Trophoblast cell (in vitro differentiated cells and primary cell): Measurements from ENCODE around the gene LCK.
"Not testable (repeated sequence)": the region's sequence is repeated elsewhere in the genome, so short reads cannot be mapped to it uniquely, and the experiment has no call there.

Experiments
- DNase-seq, 2 donors: peaks; one replicate each; pipeline ENCODE4 v3.0.0-alpha.2; 2016
- H2AFZ ChIP-seq: 2 replicates; pipeline ENCODE4 v1.6.1; 2013; ENCODE audit warnings: low read length, moderate library complexity, mild to moderate bottlenecking; ENCODE audit not compliant: insufficient read depth, poor library complexity
- H2AK5ac ChIP-seq: 2 replicates; pipeline ENCODE4 v1.6.1; 2013; ENCODE audit warnings: mild to moderate bottlenecking, low read length
- H2BK120ac ChIP-seq: 2 replicates; pipeline ENCODE4 v1.6.1; 2013; ENCODE audit warnings: low read length, mild to moderate bottlenecking, moderate library complexity; ENCODE audit not compliant: insufficient read depth, poor library complexity
- H2BK12ac ChIP-seq: 2 replicates; pipeline ENCODE4 v1.6.1; 2013; ENCODE audit warnings: mild to moderate bottlenecking, low read length, moderate library complexity
- H2BK5ac ChIP-seq: 2 replicates; pipeline ENCODE4 v1.6.1; 2013; ENCODE audit warnings: low read length, low read depth, moderate library complexity, mild to moderate bottlenecking; ENCODE audit not compliant: poor library complexity
- H3K14ac ChIP-seq: 2 replicates; pipeline ENCODE4 v1.6.1; 2013; ENCODE audit warnings: mild to moderate bottlenecking, low read length
- H3K18ac ChIP-seq: 2 replicates; pipeline ENCODE4 v1.6.1; 2013; ENCODE audit warnings: mild to moderate bottlenecking, low read length
- H3K23ac ChIP-seq: 2 replicates; pipeline ENCODE4 v1.6.1; 2013; ENCODE audit warnings: low read length
- H3K27ac ChIP-seq: 2 replicates; pipeline ENCODE4 v1.5.1; 2013; ENCODE audit warnings: low read depth, mild to moderate bottlenecking, inconsistent platforms, low read length, moderate library complexity
- H3K27me3 ChIP-seq: 2 replicates; pipeline ENCODE4 v1.6.1; 2013; ENCODE audit warnings: inconsistent platforms, mild to moderate bottlenecking, low read length, moderate library complexity; ENCODE audit not compliant: insufficient read depth
- H3K36me3 ChIP-seq, 2 experiments: 1 replicate in 1 of 2; 2 replicates in 1 of 2; pipeline ENCODE4 v1.6.1; 2013; ENCODE audit warnings: low read length in 2 of 2, mild to moderate bottlenecking in 2 of 2, moderate library complexity in 1 of 2; ENCODE audit not compliant: insufficient read depth in 2 of 2, control insufficient read depth in 1 of 2
- H3K4ac ChIP-seq: 2 replicates; pipeline ENCODE4 v1.6.1; 2013; ENCODE audit warnings: low read depth, mild to moderate bottlenecking, low read length, moderate library complexity
- H3K4me1 ChIP-seq, 2 experiments: 1 replicate in 1 of 2; 2 replicates in 1 of 2; pipeline ENCODE4 v1.6.1; 2013; ENCODE audit warnings: low read length in 2 of 2, mild to moderate bottlenecking in 2 of 2, moderate library complexity in 1 of 2; ENCODE audit not compliant: insufficient read depth in 2 of 2, control insufficient read depth in 1 of 2
- H3K4me2 ChIP-seq: 2 replicates; pipeline ENCODE4 v1.6.1; 2013; ENCODE audit warnings: inconsistent platforms, mild to moderate bottlenecking, low read length, moderate library complexity
- H3K4me3 ChIP-seq: 2 replicates; pipeline ENCODE4 v1.5.1; 2013; ENCODE audit warnings: mild to moderate bottlenecking, low read depth, low read length, inconsistent platforms
- H3K79me1 ChIP-seq: one replicate; pipeline ENCODE4 v1.6.1; 2013; ENCODE audit warnings: low read length
- H3K79me2 ChIP-seq: 2 replicates; pipeline ENCODE4 v1.6.1; 2013; ENCODE audit warnings: low read length, mild to moderate bottlenecking; ENCODE audit not compliant: control insufficient read depth, insufficient read depth, poor library complexity
- H3K9ac ChIP-seq: 2 replicates; pipeline ENCODE4 v1.6.1; 2013; ENCODE audit warnings: mild to moderate bottlenecking, low read length
- H3K9me3 ChIP-seq: 2 replicates; pipeline ENCODE4 v1.6.1; 2013; ENCODE audit warnings: low read depth, mild to moderate bottlenecking, control low read depth, inconsistent platforms, low read length; ENCODE audit not compliant: insufficient read depth
- H4K12ac ChIP-seq: 2 replicates; pipeline ENCODE4 v1.6.1; 2013; ENCODE audit warnings: low read depth, mild to moderate bottlenecking, low read length, moderate library complexity
- H4K8ac ChIP-seq: 2 replicates; pipeline ENCODE4 v1.6.1; 2013; ENCODE audit warnings: low read depth, mild to moderate bottlenecking, low read length, moderate library complexity
- H4K91ac ChIP-seq: one replicate; pipeline ENCODE4 v1.6.1; 2013; ENCODE audit warnings: low read depth, mild to moderate bottlenecking, low read length, moderate library complexity
- WGBS: extraction: QIAGEN DNeasy Blood & Tissue Kit; methylation state at CpG from one replicate; pipeline ENCODE4 v1.1.7; 2013; ENCODE audit warnings: missing lambda C conversion rate; ENCODE audit not compliant: insufficient read length, insufficient coverage; ENCODE audit errors: extremely low coverage; 5-methylcytosine and 5-hydroxymethylcytosine counted together

The LCK gene

GRCh38 chr1:32284777-32285176 is 33.7 kb downstream of the LCK start:
- not testable (repeated sequence) for H2BK120ac ChIP-seq, H3K4me1 ChIP-seq, H3K27me3 ChIP-seq, H3K27ac ChIP-seq, H3K18ac ChIP-seq, H4K91ac ChIP-seq, H3K4me3 ChIP-seq, H3K4me2 ChIP-seq, H4K12ac ChIP-seq, H2BK12ac ChIP-seq, H3K9ac ChIP-seq, H3K4ac ChIP-seq, H2BK5ac ChIP-seq, H3K79me1 ChIP-seq, H3K36me3 ChIP-seq, DNase-seq, H2AFZ ChIP-seq, H3K14ac ChIP-seq, H3K9me3 ChIP-seq, H3K23ac ChIP-seq, H3K79me2 ChIP-seq, H2AK5ac ChIP-seq, H4K8ac ChIP-seq
- no CpG with 5 or more reads among the region's 8 CpGs for WGBS

DNA sequence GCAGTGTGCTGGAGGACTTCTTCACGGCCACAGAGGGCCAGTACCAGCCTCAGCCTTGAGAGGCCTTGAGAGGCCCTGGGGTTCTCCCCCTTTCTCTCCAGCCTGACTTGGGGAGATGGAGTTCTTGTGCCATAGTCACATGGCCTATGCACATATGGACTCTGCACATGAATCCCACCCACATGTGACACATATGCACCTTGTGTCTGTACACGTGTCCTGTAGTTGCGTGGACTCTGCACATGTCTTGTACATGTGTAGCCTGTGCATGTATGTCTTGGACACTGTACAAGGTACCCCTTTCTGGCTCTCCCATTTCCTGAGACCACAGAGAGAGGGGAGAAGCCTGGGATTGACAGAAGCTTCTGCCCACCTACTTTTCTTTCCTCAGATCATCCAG is 34.6 kb downstream of the LCK start:
- Histone ChIP-seq H3K14ac (no peak overlapping the region), H4K12ac (no peak overlapping the region), H3K4me3 (no peak overlapping the region), H4K91ac (no peak overlapping the region), H3K36me3 (no peaks in the 10 kb centered on the region), H3K4ac (no peak overlapping the region), H3K9ac (no peak overlapping the region), H2BK5ac (no peak overlapping the region), H2AFZ (no peak overlapping the region), H3K79me1 (no peaks in the 10 kb centered on the region), H2BK120ac (no peak overlapping the region), H3K4me2 (no peak overlapping the region), H3K27ac (no peak overlapping the region), H3K27me3 (no peaks in the 10 kb centered on the region), H3K9me3 (no peaks in the 10 kb centered on the region), H3K18ac (no peak overlapping the region), H2AK5ac (no peak overlapping the region), H3K4me1 (no peaks in the 10 kb centered on the region), H2BK12ac (no peak overlapping the region), H4K8ac (no peak overlapping the region), H3K23ac (no peak overlapping the region), H3K79me2 (no peaks in the 10 kb centered on the region)
- DNase-seq, result no peak
- no CpG with 5 or more reads among the region's 3 CpGs for WGBS

DNA sequence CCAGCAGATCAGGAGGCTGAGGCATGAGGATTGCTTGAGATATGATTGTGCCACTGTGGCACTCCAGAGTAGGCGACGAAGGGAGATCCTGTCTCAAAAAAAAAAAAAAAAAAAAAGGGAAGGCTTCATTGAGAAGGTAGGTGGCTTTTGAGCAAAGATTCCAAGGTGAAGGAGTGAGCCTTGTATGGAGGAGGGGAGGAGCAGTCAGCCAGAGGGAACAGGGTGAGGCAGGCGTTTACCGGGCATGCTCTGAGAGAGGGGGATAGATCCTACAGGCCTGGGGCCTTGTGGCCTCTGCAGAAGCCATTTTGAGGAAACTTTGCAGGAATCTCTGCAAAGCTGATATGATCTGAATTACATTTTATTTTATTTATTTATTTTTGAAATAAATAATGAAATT is 35.7 kb downstream of the LCK start:
- Histone ChIP-seq H3K14ac (no peak overlapping the region), H3K4me2 (no peak overlapping the region), H2BK12ac (no peak overlapping the region), H3K79me1 (peaks cover 2% of the 10 kb centered on the region), H3K4ac (no peak overlapping the region), H3K36me3 (no peaks in the 10 kb centered on the region), H3K9me3 (no peaks in the 10 kb centered on the region), H3K23ac (no peak overlapping the region), H2AK5ac (no peak overlapping the region), H2AFZ (no peak overlapping the region), H3K27ac (no peak overlapping the region), H2BK120ac (no peak overlapping the region), H4K12ac (no peak overlapping the region), H4K91ac (no peak overlapping the region), H3K4me1 (no peaks in the 10 kb centered on the region), H3K9ac (no peak overlapping the region), H3K79me2 (no peaks in the 10 kb centered on the region), H3K18ac (no peak overlapping the region), H2BK5ac (no peak overlapping the region), H3K27me3 (no peaks in the 10 kb centered on the region), H3K4me3 (no peak overlapping the region), H4K8ac (no peak overlapping the region)
- no CpG with 5 or more reads among the region's 4 CpGs for WGBS
- DNase-seq, result no peak

GRCh38 chr1:32289256-32289655 is 38.2 kb downstream of the LCK start:
- Histone ChIP-seq H3K14ac (no peak overlapping the region), H3K9ac (no peak overlapping the region), H4K91ac (no peak overlapping the region), H3K79me1 (peaks cover 7% of the 10 kb centered on the region), H3K36me3 (no peaks in the 10 kb centered on the region), H3K18ac (no peak overlapping the region), H3K27me3 (no peaks in the 10 kb centered on the region), H2BK5ac (no peak overlapping the region), H4K8ac (no peak overlapping the region), H3K79me2 (peaks cover 11% of the 10 kb centered on the region), H3K4me3 (no peak overlapping the region), H3K23ac (no peak overlapping the region), H3K4ac (no peak overlapping the region), H2AK5ac (no peak overlapping the region), H3K4me1 (peaks cover 3 to 4% of the 10 kb centered on the region in 2 experiments), H2AFZ (no peak overlapping the region), H4K12ac (no peak overlapping the region), H3K9me3 (no peaks in the 10 kb centered on the region), H3K4me2 (no peak overlapping the region), H2BK120ac (no peak overlapping the region), H3K27ac (no peak overlapping the region), H2BK12ac (no peak overlapping the region)
- WGBS, result no CpG with 5 or more reads among the region's 7 CpGs
- no peak for DNase-seq
